ENCODE results near the gene TMEM200A.
A peak's percentile ranks its signal among the peaks of the same experiment; 100 is the strongest.

Gene TMEM200A

GRCh38 chr6:130431346-130431852, 65.6 kb downstream of the TMEM200A start:
- H3K4me3 Mint-ChIP-seq: no peak overlapping the region
- H3K27me3 Mint-ChIP-seq: no peaks in the 10 kb centered on the region
- H3K4me1 Mint-ChIP-seq: no peaks in the 10 kb centered on the region
- ATAC-seq (no peak), DNase-seq (no peak)
- H3K9me3 Mint-ChIP-seq: no peaks in the 10 kb centered on the region
- no peak overlapping the region for H3K27ac Mint-ChIP-seq

- H3K27me3 Mint-ChIP-seq: no peaks in the 10 kb centered on the region
- no peaks in the 10 kb centered on the region for H3K4me1 Mint-ChIP-seq
- H3K27ac Mint-ChIP-seq: no peak overlapping the region
- DNase-seq (no peak), ATAC-seq (no peak)
- H3K4me3 Mint-ChIP-seq: no peak overlapping the region
- no peaks in the 10 kb centered on the region for H3K9me3 Mint-ChIP-seq
These were observed 67.0 kb downstream of the TMEM200A start for GRCh38 chr6:130432838-130433237.

- no peak overlapping the region for H3K4me3 Mint-ChIP-seq
- no peaks in the 10 kb centered on the region for H3K27me3 Mint-ChIP-seq
- H3K9me3 Mint-ChIP-seq: no peaks in the 10 kb centered on the region
- no peak overlapping the region for H3K27ac Mint-ChIP-seq
- DNase-seq (no peak), ATAC-seq (no peak)
- no peaks in the 10 kb centered on the region for H3K4me1 Mint-ChIP-seq
These were observed 68.5 kb downstream of the TMEM200A start for GRCh38 chr6:130434174-130434873.

DNA sequence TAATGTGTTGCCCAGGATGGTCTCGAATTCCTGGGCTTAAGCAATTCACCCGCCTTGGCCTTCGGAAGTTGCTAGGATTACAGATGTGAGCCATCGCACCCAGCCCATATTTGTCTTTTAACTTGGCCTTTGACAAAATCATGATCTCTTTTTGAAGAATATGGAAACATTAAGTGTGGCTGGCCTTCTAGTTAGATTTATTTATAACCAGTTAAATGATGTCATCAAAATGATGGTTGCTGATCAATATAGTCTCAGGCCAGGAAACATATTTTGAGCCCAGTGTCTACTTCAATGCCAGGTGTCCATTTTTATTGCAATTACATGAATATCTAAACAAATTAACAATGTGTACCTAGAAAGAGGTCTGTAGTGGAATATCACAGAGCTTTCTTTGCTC, 69.4 kb downstream of the TMEM200A start:
- Mint-ChIP-seq H3K9me3 (no peaks in the 10 kb centered on the region), H3K4me3 (no peak overlapping the region), H3K27me3 (no peaks in the 10 kb centered on the region), H3K4me1 (no peaks in the 10 kb centered on the region), H3K27ac (peak overlapping the region in 1 of 2 donors; percentile 15)
- ATAC-seq (no peak), DNase-seq (no peak)

GRCh38 chr6:130437961-130438360, 72.1 kb downstream of the TMEM200A start:
- DNase-seq: no peak
- H3K4me3 Mint-ChIP-seq: no peak overlapping the region
- no peak for ATAC-seq
- no peaks in the 10 kb centered on the region for H3K9me3 Mint-ChIP-seq
- no peak overlapping the region for H3K27ac Mint-ChIP-seq
- H3K27me3 Mint-ChIP-seq: no peaks in the 10 kb centered on the region
- H3K4me1 Mint-ChIP-seq: no peaks in the 10 kb centered on the region

GRCh38 chr6:130447374-130447773, 81.6 kb downstream of the TMEM200A start:
- Mint-ChIP-seq H3K9me3 (peaks cover 0 to 4% of the 10 kb centered on the region in 2 donors), H3K4me1 (no peaks in the 10 kb centered on the region), H3K4me3 (no peak overlapping the region), H3K27me3 (no peaks in the 10 kb centered on the region), H3K27ac (no peak overlapping the region)
- ATAC-seq: no peak
- no peak for DNase-seq

- Mint-ChIP-seq H3K27me3 (no peaks in the 10 kb centered on the region), H3K4me3 (no peak overlapping the region), H3K4me1 (no peaks in the 10 kb centered on the region), H3K27ac (no peak overlapping the region), H3K9me3 (peaks cover 0 to 4% of the 10 kb centered on the region in 2 donors)
- no peak for DNase-seq
- no peak for ATAC-seq
These were observed 86.5 kb downstream of the TMEM200A start for GRCh38 chr6:130452336-130452735.

DNA sequence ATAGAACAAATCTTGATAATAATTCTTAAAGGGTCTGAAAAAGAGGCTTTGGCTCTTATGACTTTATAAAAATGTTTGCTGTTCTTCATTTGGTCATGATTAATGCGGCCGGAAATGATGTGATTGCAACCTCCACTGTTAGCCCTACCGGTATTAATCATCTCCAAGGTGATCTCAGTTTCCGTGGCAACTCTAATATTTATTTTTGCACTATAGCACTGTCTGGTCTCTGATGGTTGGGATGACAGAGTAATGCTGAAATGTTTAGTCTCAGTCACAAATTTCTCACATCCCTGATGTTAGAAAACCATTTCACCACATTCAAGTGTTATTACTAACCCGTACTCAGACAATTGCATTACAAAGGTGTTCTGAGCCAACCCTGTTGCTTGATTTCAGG, 87.4 kb downstream of the TMEM200A start:
- H3K27me3 Mint-ChIP-seq: no peaks in the 10 kb centered on the region
- no peaks in the 10 kb centered on the region for H3K4me1 Mint-ChIP-seq
- peaks cover 0 to 4% of the 10 kb centered on the region in 2 donors for H3K9me3 Mint-ChIP-seq
- no peak overlapping the region for H3K4me3 Mint-ChIP-seq
- ATAC-seq (no peak), DNase-seq (no peak)
- no peak overlapping the region for H3K27ac Mint-ChIP-seq

DNA sequence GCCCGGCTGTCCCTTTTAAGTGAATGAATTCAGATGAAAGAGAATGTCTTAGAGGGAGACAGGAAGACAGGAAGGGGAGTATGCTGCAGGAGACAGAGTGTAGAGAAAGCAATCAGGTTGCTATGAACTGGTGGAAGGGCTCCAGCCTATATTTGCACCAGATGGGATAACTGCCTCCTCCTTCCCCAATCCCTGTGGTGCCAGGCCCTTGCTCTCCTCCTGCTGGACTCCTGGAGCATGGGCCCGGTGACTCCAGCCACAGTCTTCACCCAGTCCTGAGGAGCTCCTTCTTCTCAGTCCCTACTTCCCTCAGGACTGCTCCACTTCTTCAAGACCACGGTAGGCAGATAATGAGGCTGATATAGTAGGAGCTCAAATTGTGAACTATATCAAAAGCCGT, 91.8 kb downstream of the TMEM200A start:
- Mint-ChIP-seq H3K4me1 (peaks cover 6% of the 10 kb centered on the region), H3K4me3 (no peak overlapping the region), H3K9me3 (no peaks in the 10 kb centered on the region), H3K27me3 (peaks cover 15% of the 10 kb centered on the region), H3K27ac (peak overlapping the region in 1 of 2 donors; percentile 27)
- ATAC-seq (no peak), DNase-seq (no peak)

- Mint-ChIP-seq H3K27ac (no peak overlapping the region), H3K4me3 (no peak overlapping the region), H3K4me1 (peaks cover 6% of the 10 kb centered on the region), H3K27me3 (peaks cover 15% of the 10 kb centered on the region), H3K9me3 (no peaks in the 10 kb centered on the region)
- DNase-seq (no peak), ATAC-seq (no peak)
These were observed 93.5 kb downstream of the TMEM200A start for GRCh38 chr6:130459316-130459715.

GRCh38 chr6:130460934-130461333, 95.1 kb downstream of the TMEM200A start:
- Mint-ChIP-seq H3K9me3 (peaks cover 0 to 7% of the 10 kb centered on the region in 2 donors), H3K27me3 (peaks cover 15% of the 10 kb centered on the region), H3K27ac (no peak overlapping the region), H3K4me1 (peaks cover 6% of the 10 kb centered on the region), H3K4me3 (no peak overlapping the region)
- ATAC-seq: no peak
- no peak for DNase-seq

GRCh38 chr6:130466052-130466747, 100.4 kb downstream of the TMEM200A start:
- Mint-ChIP-seq H3K4me3 (no peak overlapping the region), H3K27ac (no peak overlapping the region), H3K9me3 (peaks cover 0 to 7% of the 10 kb centered on the region in 2 donors), H3K27me3 (peaks cover 8% of the 10 kb centered on the region), H3K4me1 (peaks cover 6% of the 10 kb centered on the region)
- DNase-seq: no peak
- ATAC-seq: no peak

GRCh38 chr6:130466748-130467061, 100.9 kb downstream of the TMEM200A start:
- ATAC-seq: no peak
- Mint-ChIP-seq H3K27me3 (peaks cover 3% of the 10 kb centered on the region), H3K27ac (no peak overlapping the region)

DNA sequence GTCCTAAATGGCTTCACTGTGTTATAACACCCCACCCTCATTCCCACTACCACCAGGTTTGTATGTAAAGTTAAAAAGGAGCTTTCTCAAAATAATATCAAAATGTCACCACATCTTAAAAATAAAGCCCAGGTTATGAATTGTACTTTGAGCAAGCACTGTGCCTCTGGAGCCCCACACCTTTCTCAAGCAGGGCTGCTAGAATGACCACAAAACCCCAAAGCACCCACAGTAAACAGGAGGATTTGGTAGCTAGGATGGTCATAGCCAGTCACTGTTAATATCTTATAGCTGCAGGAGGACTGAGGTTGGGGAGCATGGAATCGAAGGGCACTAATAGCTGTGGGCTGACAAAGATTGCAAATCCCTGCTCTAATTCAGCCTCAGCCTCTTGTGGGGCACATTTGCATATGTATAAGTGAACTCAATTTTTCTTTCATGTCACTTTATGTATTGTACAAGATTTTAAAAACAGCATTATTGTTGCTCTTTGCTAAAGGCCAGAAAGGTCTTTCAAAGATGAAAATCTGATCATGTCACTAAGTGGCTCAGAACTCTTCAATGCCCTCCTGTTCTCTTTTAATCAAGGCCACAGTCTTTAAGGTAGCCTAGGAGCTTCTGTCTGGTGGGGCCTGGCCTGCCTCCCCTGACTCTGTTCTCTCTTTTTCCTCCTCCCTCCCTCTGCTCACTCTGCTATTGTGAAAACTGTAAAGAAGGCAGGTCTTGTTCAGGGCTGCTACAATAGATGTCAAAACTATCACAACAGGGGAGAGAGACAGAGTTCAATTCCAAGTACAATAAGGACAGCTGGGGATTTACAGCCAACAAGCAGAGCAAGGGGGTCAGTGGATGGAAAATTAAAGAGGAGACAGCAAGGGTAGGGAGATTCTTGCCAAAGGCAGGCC, 101.6 kb downstream of the TMEM200A start:
- ATAC-seq (peak; percentile 61), DNase-seq (no peak)
- H3K27me3 Mint-ChIP-seq: no peaks in the 10 kb centered on the region
- peaks cover 0 to 9% of the 10 kb centered on the region in 2 donors for H3K9me3 Mint-ChIP-seq
- no peak overlapping the region for H3K27ac Mint-ChIP-seq
- H3K4me3 Mint-ChIP-seq: no peak overlapping the region
- no peaks in the 10 kb centered on the region for H3K4me1 Mint-ChIP-seq

More at GRCh38 chr6:130466748-130467061, 100.9 kb downstream of the TMEM200A start:
- Mint-ChIP-seq H3K9me3 (peaks cover 0 to 7% of the 10 kb centered on the region in 2 donors), H3K4me3 (no peak overlapping the region), H3K4me1 (peaks cover 2% of the 10 kb centered on the region)
- DNase-seq: no peak

- peaks cover 0 to 7% of the 10 kb centered on the region in 2 donors for H3K9me3 Mint-ChIP-seq
- ATAC-seq: no peak
- DNase-seq: no peak
- peaks cover 10% of the 10 kb centered on the region for H3K4me1 Mint-ChIP-seq
- H3K27me3 Mint-ChIP-seq: no peaks in the 10 kb centered on the region
- H3K4me3 Mint-ChIP-seq: no peak overlapping the region
- no peak overlapping the region for H3K27ac Mint-ChIP-seq
These were observed 104.9 kb downstream of the TMEM200A start for GRCh38 chr6:130470766-130471165.
